HEK293 (cell line): Measurements from ENCODE around the gene PRPF31.

Source experiments
- REPIN1 ChIP-seq: fragments of 450-650 bp; formaldehyde crosslinking; IDR thresholded peaks from 2 replicates; pipeline ENCODE4 v1.5.1; 2017; ENCODE audit warnings: missing biosample characterization, missing genetic modification characterization, low read depth
- REST ChIP-seq: fragments of 450-650 bp; formaldehyde crosslinking; IDR thresholded peaks from 2 replicates; pipeline ENCODE4 v1.5.1; 2016; ENCODE audit warnings: missing biosample characterization, missing genetic modification characterization
- WT1 ChIP-seq: fragments of 450-650 bp; formaldehyde crosslinking; IDR thresholded peaks from 2 replicates; pipeline ENCODE4 v1.5.1; 2016; ENCODE audit warnings: missing biosample characterization, missing genetic modification characterization
- YY1 ChIP-seq: fragments of 450-650 bp; formaldehyde crosslinking; IDR thresholded peaks from 2 replicates; pipeline ENCODE4 v1.5.1; 2018; ENCODE audit warnings: missing biosample characterization, missing genetic modification characterization
- ZNF133 ChIP-seq: fragments of 450-650 bp; formaldehyde crosslinking; IDR thresholded peaks from 2 replicates; pipeline ENCODE4 v1.5.1; 2016; ENCODE audit warnings: missing biosample characterization, missing genetic modification characterization
- ZNF140 ChIP-seq: fragments of 450-650 bp; formaldehyde crosslinking; IDR thresholded peaks from 2 replicates; pipeline ENCODE4 v1.5.1; 2016; ENCODE audit warnings: missing biosample characterization, missing genetic modification characterization
- ZNF302 ChIP-seq: fragments of 450-650 bp; formaldehyde crosslinking; IDR thresholded peaks from 2 replicates; pipeline ENCODE4 v1.5.1; 2016; ENCODE audit warnings: missing biosample characterization, missing genetic modification characterization, low read depth
- ZNF354C ChIP-seq: fragments of 450-650 bp; formaldehyde crosslinking; IDR thresholded peaks from 2 replicates; pipeline ENCODE4 v1.5.1; 2016; ENCODE audit warnings: missing biosample characterization, missing genetic modification characterization, low read depth, borderline replicate concordance
- ZNF416 ChIP-seq: fragments of 450-650 bp; formaldehyde crosslinking; IDR thresholded peaks from 2 replicates; pipeline ENCODE4 v1.5.1; 2016; ENCODE audit warnings: missing biosample characterization, missing genetic modification characterization
- ZNF670 ChIP-seq: fragments of 450-650 bp; formaldehyde crosslinking; IDR thresholded peaks from 2 replicates; pipeline ENCODE4 v1.5.1; 2016; ENCODE audit warnings: missing biosample characterization, missing genetic modification characterization, low read depth
- TF ChIP-seq, protein P1 (sequence below): fragments of 450-650 bp; formaldehyde crosslinking; conservative IDR thresholded peaks from 2 replicates; pipeline ENCODE4 v1.5.1; 2016; ENCODE audit warnings: low read depth, missing biosample characterization, missing genetic modification characterization
- TF ChIP-seq, protein P2 (sequence below): fragments of 450-650 bp; formaldehyde crosslinking; IDR thresholded peaks from 2 replicates; pipeline ENCODE4 v1.5.1; 2016; ENCODE audit warnings: missing biosample characterization, missing genetic modification characterization

DNA sequence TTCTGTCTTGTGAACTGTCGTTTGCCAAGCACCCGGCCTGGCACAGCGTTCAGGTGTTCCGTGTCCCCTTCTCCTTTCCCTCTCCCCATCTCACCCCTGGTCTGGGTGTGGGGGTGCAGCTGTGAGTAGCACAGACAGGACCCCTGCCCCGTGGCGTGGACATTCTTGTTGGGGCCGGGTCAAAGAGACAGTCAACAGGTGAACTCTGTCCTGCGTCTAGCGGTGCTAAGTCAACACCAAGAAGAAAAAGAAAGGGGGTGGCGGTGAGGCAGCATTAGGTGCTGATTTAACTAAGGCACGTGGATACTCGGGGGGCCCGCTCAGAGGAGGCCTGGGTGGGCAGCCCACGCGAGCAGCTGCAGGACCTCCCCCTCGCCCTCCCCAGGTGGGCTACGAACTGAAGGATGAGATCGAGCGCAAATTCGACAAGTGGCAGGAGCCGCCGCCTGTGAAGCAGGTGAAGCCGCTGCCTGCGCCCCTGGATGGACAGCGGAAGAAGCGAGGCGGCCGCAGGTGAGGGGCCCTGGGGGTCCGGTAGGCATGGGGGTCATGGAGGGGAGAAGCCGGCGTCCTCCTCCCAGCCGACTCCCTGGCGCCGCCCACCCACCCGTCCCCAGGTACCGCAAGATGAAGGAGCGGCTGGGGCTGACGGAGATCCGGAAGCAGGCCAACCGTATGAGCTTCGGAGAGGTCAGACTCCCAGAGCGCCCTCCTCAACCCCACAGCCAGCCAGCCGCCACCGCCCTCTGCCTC is 12.3 kb downstream of the PRPF31 start:
- TF ChIP-seq ZNF302 (tag by site-specific recombination) (no peak), ZNF354C (tag by site-specific recombination) (no peak), WT1 (tag by site-specific recombination) (no peak), ZNF133 (tag by site-specific recombination) (no peak), REST (tag by site-specific recombination) (no peak), ZNF416 (no peak), REPIN1 (tag by site-specific recombination) (no peak), YY1 (tag by site-specific recombination) (no peak), ZNF670 (tag by site-specific recombination) (no peak), ZNF140 (tag by site-specific recombination) (no peak)
- TF ChIP-seq, protein P1, sequence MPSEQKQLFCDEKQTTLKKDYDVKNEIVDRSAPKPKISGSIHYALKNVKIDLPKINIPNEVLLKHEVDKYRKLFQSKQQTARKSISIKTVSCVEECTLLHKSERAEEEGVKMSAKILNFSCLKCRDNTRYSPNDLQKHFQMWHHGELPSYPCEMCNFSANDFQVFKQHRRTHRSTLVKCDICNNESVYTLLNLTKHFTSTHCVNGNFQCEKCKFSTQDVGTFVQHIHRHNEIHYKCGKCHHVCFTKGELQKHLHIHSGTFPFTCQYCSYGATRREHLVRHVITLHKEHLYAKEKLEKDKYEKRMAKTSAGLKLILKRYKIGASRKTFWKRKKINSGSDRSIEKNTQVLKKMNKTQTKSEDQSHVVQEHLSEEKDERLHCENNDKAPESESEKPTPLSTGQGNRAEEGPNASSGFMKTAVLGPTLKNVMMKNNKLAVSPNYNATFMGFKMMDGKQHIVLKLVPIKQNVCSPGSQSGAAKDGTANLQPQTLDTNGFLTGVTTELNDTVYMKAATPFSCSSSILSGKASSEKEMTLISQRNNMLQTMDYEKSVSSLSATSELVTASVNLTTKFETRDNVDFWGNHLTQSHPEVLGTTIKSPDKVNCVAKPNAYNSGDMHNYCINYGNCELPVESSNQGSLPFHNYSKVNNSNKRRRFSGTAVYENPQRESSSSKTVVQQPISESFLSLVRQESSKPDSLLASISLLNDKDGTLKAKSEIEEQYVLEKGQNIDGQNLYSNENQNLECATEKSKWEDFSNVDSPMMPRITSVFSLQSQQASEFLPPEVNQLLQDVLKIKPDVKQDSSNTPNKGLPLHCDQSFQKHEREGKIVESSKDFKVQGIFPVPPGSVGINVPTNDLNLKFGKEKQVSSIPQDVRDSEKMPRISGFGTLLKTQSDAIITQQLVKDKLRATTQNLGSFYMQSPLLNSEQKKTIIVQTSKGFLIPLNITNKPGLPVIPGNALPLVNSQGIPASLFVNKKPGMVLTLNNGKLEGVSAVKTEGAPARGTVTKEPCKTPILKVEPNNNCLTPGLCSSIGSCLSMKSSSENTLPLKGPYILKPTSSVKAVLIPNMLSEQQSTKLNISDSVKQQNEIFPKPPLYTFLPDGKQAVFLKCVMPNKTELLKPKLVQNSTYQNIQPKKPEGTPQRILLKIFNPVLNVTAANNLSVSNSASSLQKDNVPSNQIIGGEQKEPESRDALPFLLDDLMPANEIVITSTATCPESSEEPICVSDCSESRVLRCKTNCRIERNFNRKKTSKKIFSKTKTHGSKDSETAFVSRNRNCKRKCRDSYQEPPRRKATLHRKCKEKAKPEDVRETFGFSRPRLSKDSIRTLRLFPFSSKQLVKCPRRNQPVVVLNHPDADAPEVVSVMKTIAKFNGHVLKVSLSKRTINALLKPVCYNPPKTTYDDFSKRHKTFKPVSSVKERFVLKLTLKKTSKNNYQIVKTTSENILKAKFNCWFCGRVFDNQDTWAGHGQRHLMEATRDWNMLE: no peak
- TF ChIP-seq, protein P2, sequence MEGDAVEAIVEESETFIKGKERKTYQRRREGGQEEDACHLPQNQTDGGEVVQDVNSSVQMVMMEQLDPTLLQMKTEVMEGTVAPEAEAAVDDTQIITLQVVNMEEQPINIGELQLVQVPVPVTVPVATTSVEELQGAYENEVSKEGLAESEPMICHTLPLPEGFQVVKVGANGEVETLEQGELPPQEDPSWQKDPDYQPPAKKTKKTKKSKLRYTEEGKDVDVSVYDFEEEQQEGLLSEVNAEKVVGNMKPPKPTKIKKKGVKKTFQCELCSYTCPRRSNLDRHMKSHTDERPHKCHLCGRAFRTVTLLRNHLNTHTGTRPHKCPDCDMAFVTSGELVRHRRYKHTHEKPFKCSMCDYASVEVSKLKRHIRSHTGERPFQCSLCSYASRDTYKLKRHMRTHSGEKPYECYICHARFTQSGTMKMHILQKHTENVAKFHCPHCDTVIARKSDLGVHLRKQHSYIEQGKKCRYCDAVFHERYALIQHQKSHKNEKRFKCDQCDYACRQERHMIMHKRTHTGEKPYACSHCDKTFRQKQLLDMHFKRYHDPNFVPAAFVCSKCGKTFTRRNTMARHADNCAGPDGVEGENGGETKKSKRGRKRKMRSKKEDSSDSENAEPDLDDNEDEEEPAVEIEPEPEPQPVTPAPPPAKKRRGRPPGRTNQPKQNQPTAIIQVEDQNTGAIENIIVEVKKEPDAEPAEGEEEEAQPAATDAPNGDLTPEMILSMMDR (tag by site-specific recombination): no peak
